ENCODE results near the gene CEP112.

Gene CEP112

DNA sequence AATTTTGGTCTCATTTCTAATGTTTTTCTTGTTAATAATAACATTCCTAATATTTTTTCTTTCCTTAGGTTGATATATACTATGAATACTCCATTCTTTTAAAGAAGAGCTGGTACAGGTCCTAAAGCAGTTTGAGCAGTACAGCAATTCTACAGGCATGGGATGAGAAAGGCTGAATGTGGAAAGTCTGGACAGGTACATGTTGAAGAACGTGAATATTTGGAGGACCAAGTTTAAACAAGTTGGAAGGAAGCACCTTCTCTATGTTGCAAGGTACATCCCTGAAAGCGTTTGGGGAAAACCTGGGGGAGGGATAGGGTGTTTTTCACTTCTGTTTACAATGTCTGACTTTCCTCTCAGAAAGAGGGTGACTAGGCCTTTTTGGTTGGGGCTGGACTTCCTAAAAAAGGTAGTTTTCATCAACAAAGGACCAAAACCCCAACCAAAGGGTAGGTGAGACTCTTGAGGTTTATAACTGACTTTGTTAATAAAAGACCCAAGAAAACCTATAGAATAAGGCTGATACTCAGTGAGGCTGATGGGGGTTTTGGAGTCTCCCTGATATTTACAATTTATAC lies 534.6 kb downstream of the CEP112 start:
- no peak for TF ChIP-seq ZNF274 (IDR thresholded peaks at IDR 0.05; ENCODE audit: low read depth, low read length)
- no peak overlapping the region for H3K4me3 ChIP-seq (ENCODE audit: low read length)

GRCh38 chr17:65656390-65657250 lies 535.3 kb downstream of the CEP112 start:
- no peak for TF ChIP-seq ZNF274 (IDR thresholded peaks at IDR 0.05; ENCODE audit: low read depth, low read length)
- H3K4me3 ChIP-seq (ENCODE audit: low read length) = no peak overlapping the region

GRCh38 chr17:65655706-65656105 lies 536.2 kb downstream of the CEP112 start:
- no peak for TF ChIP-seq ZNF274 (IDR thresholded peaks at IDR 0.05; ENCODE audit: low read depth, low read length)
- H3K4me3 ChIP-seq (ENCODE audit: low read length) = no peak overlapping the region

- TF ChIP-seq ZNF274 (IDR thresholded peaks at IDR 0.05; ENCODE audit: low read depth, low read length) = no peak
- no peak overlapping the region for H3K4me3 ChIP-seq (ENCODE audit: low read length)
Measured at GRCh38 chr17:65644545-65644944, 547.4 kb downstream of the CEP112 start.

- no peak for TF ChIP-seq ZNF274 (IDR thresholded peaks at IDR 0.05; ENCODE audit: low read depth, low read length)
Measured at GRCh38 chr17:65638221-65638975, 553.5 kb downstream of the CEP112 start.

GRCh38 chr17:65637786-65638185 lies 554.1 kb downstream of the CEP112 start:
- TF ChIP-seq ZNF274 (IDR thresholded peaks at IDR 0.05; ENCODE audit: low read depth, low read length) = no peak
- no peak overlapping the region for H3K4me3 ChIP-seq (ENCODE audit: low read length)

More at GRCh38 chr17:65638221-65638975, 553.5 kb downstream of the CEP112 start:
- no peak overlapping the region for H3K4me3 ChIP-seq (ENCODE audit: low read length)

- TF ChIP-seq ZNF274 (IDR thresholded peaks at IDR 0.05; ENCODE audit: low read depth, low read length) = no peak
- H3K4me3 ChIP-seq (ENCODE audit: low read length) = no peak overlapping the region
Measured at GRCh38 chr17:65634533-65634932, 557.4 kb downstream of the CEP112 start.

DNA sequence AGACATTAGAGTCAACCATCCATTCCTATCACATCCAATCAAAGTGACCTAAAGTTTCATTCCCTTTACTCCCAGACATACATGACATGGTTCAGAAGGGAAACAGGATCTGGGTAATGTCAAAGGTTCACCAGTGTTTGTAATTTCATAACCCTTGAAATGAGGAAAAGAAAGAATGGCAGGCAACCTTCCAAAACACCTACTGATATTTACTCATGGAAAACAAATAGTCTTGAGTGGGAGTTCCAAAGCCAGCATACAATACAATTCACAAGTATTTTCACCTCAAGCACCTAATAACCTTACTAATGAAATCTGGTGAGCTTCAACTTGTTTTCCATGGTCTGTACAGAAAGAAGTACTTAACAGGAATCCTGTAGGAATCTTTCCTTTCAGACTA lies 557.9 kb downstream of the CEP112 start:
- no peak overlapping the region for H3K4me3 ChIP-seq (ENCODE audit: low read length)
- TF ChIP-seq ZNF274 (IDR thresholded peaks at IDR 0.05; ENCODE audit: low read depth, low read length) = no peak

DNA sequence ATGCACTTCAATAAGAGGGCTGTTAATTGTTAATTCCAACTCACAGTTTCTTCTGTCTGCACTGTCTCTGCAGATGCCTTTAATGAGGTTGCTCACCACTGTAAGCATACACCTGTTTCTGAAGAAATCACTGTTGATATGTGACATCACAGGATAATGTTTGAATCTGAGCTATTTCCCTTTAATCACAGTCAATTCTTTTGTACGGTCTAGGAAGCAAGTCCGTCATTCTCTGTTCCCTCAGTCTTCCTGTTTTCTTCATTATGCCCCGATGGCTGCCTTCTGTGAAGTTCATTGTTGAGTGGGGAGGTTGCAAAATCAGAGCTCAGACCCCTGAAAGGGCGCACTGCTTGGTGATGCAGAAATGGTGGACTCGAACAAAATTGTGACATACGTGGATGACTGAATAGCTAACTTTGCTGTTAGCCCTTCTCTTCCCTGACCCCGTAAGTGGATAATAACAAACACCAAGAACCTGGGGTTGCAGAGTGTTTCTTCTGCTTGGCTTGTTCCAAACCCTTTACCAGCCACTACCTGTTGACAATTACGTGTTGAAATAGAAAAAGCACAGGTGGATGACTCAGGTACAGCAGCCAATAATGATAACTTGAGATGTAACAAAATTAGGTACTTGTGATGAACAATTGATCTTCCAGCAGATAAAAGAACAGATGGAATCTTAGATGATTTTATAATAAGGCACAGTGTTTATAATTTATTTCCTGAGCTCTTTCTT lies 558.6 kb downstream of the CEP112 start:
- TF ChIP-seq ZNF274 (IDR thresholded peaks at IDR 0.05; ENCODE audit: low read depth, low read length) = no peak
- no peak overlapping the region for H3K4me3 ChIP-seq (ENCODE audit: low read length)

GRCh38 chr17:65630502-65630901 lies 561.4 kb downstream of the CEP112 start:
- no peak for TF ChIP-seq ZNF274 (IDR thresholded peaks at IDR 0.05; ENCODE audit: low read depth, low read length)
- no peak overlapping the region for H3K4me3 ChIP-seq (ENCODE audit: low read length)

DNA sequence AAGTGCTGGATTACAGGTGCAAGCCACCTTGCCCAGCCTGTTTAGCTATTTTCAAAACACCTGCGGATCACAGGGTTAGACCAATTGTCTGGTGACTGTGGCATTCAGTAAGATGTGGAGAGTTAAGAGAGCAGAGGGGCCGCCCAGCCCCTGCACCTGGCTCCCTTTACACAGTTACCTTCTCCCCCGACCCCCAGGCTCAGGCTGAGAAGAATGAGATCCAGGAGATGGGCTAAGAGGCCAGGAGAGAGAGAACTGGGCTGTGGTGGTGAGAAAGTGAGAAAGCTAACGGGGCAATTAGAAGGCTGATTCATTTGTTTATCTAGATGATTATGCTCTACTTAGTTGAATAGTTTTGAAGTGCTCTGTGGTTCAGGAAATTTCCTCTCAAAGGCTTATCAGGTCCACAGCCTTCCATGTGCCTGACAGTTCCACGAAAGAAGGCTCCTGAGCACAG lies 562.7 kb downstream of the CEP112 start:
- TF ChIP-seq ZNF274 (IDR thresholded peaks at IDR 0.05; ENCODE audit: low read depth, low read length) = no peak
- no peak overlapping the region for H3K4me3 ChIP-seq (ENCODE audit: low read length)

DNA sequence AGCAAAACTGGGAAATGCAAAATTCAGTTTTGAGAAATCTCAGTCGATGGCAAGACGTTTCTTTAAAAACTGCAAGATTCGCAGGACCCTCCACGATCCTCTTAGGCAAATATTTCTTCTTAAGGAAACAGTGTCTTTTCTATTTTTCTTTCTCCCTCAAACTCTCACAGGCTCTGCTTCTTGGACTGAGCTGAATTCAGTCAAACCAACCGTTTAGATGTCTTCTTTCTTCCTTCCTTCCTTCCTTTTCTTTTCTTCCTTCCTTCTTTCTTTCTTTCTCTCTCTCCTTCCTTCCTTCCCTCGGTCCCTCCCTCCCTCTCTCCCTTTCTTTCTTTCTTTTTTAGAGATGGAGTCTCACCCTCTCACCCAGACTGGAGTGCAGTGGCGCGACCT lies 563.3 kb downstream of the CEP112 start:
- no peak overlapping the region for H3K4me3 ChIP-seq (ENCODE audit: low read length)
- TF ChIP-seq ZNF274 (IDR thresholded peaks at IDR 0.05; ENCODE audit: low read depth, low read length) = no peak

GRCh38 chr17:65627891-65628643 lies 563.9 kb downstream of the CEP112 start:
- no peak overlapping the region for H3K4me3 ChIP-seq (ENCODE audit: low read length)
- no peak for TF ChIP-seq ZNF274 (IDR thresholded peaks at IDR 0.05; ENCODE audit: low read depth, low read length)
